BE2C (cell line): ENCODE data around the gene STK33.

Source experiments
- DNase-seq: peaks from one replicate; pipeline ENCODE4 v3.0.0-alpha.2; 2020
- H3K27me3 ChIP-seq: fragments of 250-450 bp; sonication (Bioruptor Pico); 2 replicates; pipeline ENCODE4 v1.5.1; 2020; ENCODE audit warnings: mild to moderate bottlenecking
- H3K36me3 ChIP-seq: fragments of 250-450 bp; sonication (Bioruptor Pico); 2 replicates; pipeline ENCODE4 v1.5.1; 2020; ENCODE audit warnings: mild to moderate bottlenecking
- H3K4me1 ChIP-seq: fragments of 250-450 bp; sonication (Bioruptor Pico); 2 replicates; pipeline ENCODE4 v1.5.1; 2020
- H3K4me3 ChIP-seq: 2 replicates; pipeline ENCODE4 v1.5.1; 2011; ENCODE audit warnings: low read depth, low read length
- H3K9me3 ChIP-seq: fragments of 250-450 bp; sonication (Bioruptor Pico); 2 replicates; pipeline ENCODE4 v1.5.1; 2020
- CTCF ChIP-seq: IDR thresholded peaks from 2 replicates; pipeline ENCODE4 v1.5.1; 2012; ENCODE audit warnings: mild to moderate bottlenecking, low read depth, low read length

Gene STK33

GRCh38 chr11:8584511-8584910 lies 9.5 kb downstream of the STK33 start:
- no peak for TF ChIP-seq CTCF
- H3K4me1 ChIP-seq: no peaks in the 10 kb centered on the region
- no peak overlapping the region for H3K4me3 ChIP-seq
- DNase-seq: no peak
- H3K36me3 ChIP-seq: no peaks in the 10 kb centered on the region
- no peaks in the 10 kb centered on the region for H3K27me3 ChIP-seq
- no peaks in the 10 kb centered on the region for H3K9me3 ChIP-seq

GRCh38 chr11:8584082-8584481 lies 9.9 kb downstream of the STK33 start:
- H3K27me3 ChIP-seq: no peaks in the 10 kb centered on the region
- no peaks in the 10 kb centered on the region for H3K4me1 ChIP-seq
- no peaks in the 10 kb centered on the region for H3K9me3 ChIP-seq
- no peaks in the 10 kb centered on the region for H3K36me3 ChIP-seq
- H3K4me3 ChIP-seq: no peak overlapping the region
- no peak for TF ChIP-seq CTCF
- no peak for DNase-seq

GRCh38 chr11:8581300-8581699 lies 12.7 kb downstream of the STK33 start:
- no peaks in the 10 kb centered on the region for H3K9me3 ChIP-seq
- no peaks in the 10 kb centered on the region for H3K36me3 ChIP-seq
- DNase-seq: no peak
- no peak for TF ChIP-seq CTCF
- H3K4me3 ChIP-seq: no peak overlapping the region
- H3K27me3 ChIP-seq: no peaks in the 10 kb centered on the region
- H3K4me1 ChIP-seq: no peaks in the 10 kb centered on the region

- TF ChIP-seq CTCF: no peak
- H3K27me3 ChIP-seq: no peaks in the 10 kb centered on the region
- DNase-seq: no peak
- H3K9me3 ChIP-seq: no peaks in the 10 kb centered on the region
- no peaks in the 10 kb centered on the region for H3K36me3 ChIP-seq
- H3K4me1 ChIP-seq: no peaks in the 10 kb centered on the region
- H3K4me3 ChIP-seq: no peak overlapping the region
These were observed 16.0 kb downstream of the STK33 start for GRCh38 chr11:8577791-8578581.

- TF ChIP-seq CTCF: no peak
- Histone ChIP-seq H3K27me3 (no peaks in the 10 kb centered on the region), H3K36me3 (no peaks in the 10 kb centered on the region), H3K4me3 (no peak overlapping the region), H3K4me1 (no peaks in the 10 kb centered on the region), H3K9me3 (no peaks in the 10 kb centered on the region)
- DNase-seq: no peak
These were observed 19.2 kb downstream of the STK33 start for GRCh38 chr11:8574798-8575197.

- no peak for TF ChIP-seq CTCF
- H3K27me3 ChIP-seq: no peaks in the 10 kb centered on the region
- H3K36me3 ChIP-seq: no peaks in the 10 kb centered on the region
- no peaks in the 10 kb centered on the region for H3K4me1 ChIP-seq
- no peaks in the 10 kb centered on the region for H3K9me3 ChIP-seq
- no peak overlapping the region for H3K4me3 ChIP-seq
- no peak for DNase-seq
These were observed 20.3 kb downstream of the STK33 start for GRCh38 chr11:8573777-8574176.
